Measurements from ENCODE around the gene FERMT1. TPM values are rescaled to one million over a fixed set of nuclear protein-coding genes. Genes with fewer than 3 reads are reported as not detected.

The FERMT1 gene
- total RNA-seq, 1 donor from 2014 or later: 0.23 TPM

DNA sequence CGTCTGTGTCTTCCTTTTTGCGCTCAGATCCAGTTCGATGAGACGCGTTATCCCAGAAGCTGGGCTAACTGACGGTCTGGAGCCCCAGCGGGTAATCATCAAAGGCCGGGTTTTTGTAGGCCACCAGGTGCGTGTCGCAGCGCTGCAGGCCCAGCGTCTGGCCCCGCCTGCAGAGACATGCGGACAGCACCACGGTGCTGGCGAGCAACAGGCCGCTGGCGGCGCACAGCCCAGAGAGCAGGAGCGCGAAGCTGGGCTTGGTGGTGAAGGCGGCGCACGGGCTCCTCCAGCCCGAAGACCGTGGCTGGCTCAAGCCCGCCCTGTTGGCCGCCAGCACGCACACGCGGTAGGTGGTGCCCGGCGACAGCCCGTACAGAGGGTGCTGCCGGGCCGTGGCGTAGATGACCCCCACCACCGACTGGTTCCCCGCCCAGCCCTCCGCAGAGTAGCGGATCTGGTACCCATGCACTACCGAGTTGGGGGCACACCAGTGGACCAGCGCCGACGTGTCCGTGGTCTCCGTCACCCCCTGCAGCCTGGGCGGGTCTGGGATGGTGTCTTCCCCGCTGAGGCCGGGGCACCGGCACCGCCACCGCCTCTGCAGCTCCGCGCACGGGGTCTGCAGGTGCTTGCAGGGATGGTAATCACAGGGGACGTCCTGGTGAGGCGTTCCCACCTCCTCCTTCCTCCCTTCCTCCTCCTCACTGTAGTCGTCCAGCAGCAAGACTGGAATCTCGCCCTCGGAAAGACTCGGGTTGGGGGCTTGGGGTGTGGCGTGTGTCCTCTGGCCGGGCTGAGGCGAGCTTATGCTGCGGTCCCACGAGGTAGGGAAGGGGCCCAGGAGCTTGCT is 81.6 kb downstream of the FERMT1 start:
- H3K4me3 Mint-ChIP-seq: no peak overlapping the region
- TF ChIP-seq, protein P1, sequence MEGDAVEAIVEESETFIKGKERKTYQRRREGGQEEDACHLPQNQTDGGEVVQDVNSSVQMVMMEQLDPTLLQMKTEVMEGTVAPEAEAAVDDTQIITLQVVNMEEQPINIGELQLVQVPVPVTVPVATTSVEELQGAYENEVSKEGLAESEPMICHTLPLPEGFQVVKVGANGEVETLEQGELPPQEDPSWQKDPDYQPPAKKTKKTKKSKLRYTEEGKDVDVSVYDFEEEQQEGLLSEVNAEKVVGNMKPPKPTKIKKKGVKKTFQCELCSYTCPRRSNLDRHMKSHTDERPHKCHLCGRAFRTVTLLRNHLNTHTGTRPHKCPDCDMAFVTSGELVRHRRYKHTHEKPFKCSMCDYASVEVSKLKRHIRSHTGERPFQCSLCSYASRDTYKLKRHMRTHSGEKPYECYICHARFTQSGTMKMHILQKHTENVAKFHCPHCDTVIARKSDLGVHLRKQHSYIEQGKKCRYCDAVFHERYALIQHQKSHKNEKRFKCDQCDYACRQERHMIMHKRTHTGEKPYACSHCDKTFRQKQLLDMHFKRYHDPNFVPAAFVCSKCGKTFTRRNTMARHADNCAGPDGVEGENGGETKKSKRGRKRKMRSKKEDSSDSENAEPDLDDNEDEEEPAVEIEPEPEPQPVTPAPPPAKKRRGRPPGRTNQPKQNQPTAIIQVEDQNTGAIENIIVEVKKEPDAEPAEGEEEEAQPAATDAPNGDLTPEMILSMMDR (conservative IDR thresholded peaks at IDR 0.05): no peak
- peaks cover 11% of the 10 kb centered on the region for H3K36me3 Mint-ChIP-seq (ENCODE audit: low read depth)
- no peaks in the 10 kb centered on the region for H3K9me3 Mint-ChIP-seq
- H3K4me1 Mint-ChIP-seq: no peaks in the 10 kb centered on the region
- no peak overlapping the region for H3K27ac Mint-ChIP-seq (ENCODE audit: unreplicated experiment)
- H3K27me3 Mint-ChIP-seq (ENCODE audit: low read depth): no peaks in the 10 kb centered on the region
- no peak for DNase-seq (ENCODE audit: low read depth, low spot score)

DNA sequence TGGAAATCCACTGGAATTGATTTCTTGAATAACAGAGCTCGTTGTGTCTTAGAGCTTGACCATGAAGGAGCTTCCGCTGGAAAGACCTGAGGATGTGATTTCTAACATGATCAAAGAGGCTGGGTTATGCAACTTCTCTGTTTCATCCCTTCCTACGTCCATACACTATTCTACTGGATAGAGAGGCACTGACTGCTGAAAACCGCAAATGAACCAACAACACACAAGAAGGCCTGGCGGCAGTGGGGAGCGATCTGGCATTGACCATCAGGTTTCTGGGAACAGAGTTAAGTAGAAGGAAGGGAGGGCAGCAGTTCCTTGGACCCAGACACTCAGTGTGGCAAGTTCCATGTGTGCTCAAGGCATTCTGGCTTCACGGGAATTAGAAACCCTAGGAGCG is 82.3 kb downstream of the FERMT1 start:
- Mint-ChIP-seq H3K36me3 (ENCODE audit: low read depth) (peaks cover 11% of the 10 kb centered on the region), H3K9me3 (no peaks in the 10 kb centered on the region), H3K4me3 (peak overlapping the region; percentile 18), H3K27me3 (ENCODE audit: low read depth) (no peaks in the 10 kb centered on the region), H3K27ac (ENCODE audit: unreplicated experiment) (no peak overlapping the region), H3K4me1 (no peaks in the 10 kb centered on the region)
- no peak for DNase-seq (ENCODE audit: low read depth, low spot score)
- TF ChIP-seq, protein P1 (conservative IDR thresholded peaks at IDR 0.05): no peak

DNA sequence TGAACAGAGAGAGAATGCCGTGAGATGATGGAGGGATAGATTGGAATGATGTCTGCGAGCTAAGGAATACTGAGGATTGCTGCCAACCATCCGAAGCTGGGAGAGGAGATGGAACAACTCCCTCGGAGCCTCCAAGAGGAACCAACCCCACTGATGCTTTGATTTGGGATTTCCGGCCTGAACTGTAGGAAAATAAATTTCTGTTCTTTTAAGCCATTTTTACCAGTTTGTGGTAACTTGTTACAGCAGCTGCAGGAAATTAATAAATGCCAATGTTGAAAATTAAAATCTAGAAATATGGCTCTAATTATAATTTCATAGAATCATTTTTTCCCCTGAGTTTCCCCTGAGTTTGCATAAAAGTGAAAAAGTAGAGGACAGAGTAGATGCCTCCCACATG is 83.1 kb downstream of the FERMT1 start:
- Mint-ChIP-seq H3K36me3 (ENCODE audit: low read depth) (peaks cover 11% of the 10 kb centered on the region), H3K4me3 (no peak overlapping the region), H3K4me1 (no peaks in the 10 kb centered on the region), H3K27me3 (ENCODE audit: low read depth) (no peaks in the 10 kb centered on the region), H3K27ac (ENCODE audit: unreplicated experiment) (peak overlapping the region; percentile 62), H3K9me3 (no peaks in the 10 kb centered on the region)
- DNase-seq (ENCODE audit: low read depth, low spot score): no peak
- TF ChIP-seq, protein P1 (conservative IDR thresholded peaks at IDR 0.05): no peak

DNA sequence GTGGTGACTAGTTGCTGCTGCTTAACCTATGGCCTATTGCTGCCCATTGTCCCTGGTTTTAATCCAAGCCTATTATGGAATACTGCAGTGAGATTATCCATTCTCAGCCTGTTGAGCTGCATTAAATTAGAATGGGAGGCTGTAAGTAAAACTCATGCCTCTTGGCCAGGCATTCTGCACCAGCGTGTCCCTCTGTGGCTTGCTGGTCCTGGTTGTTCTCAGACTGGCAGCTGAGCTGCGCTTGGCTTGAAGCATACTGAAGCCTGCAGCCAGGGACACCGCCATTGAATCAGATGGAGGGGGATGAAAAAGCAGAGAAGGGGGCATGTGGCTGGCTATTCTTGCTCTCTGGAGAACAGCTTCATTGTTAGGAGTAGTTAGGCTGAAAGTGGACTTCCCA is 84.6 kb downstream of the FERMT1 start:
- peaks cover 17% of the 10 kb centered on the region for H3K36me3 Mint-ChIP-seq (ENCODE audit: low read depth)
- H3K4me1 Mint-ChIP-seq: no peaks in the 10 kb centered on the region
- H3K27ac Mint-ChIP-seq (ENCODE audit: unreplicated experiment): peak overlapping the region; percentile 69
- no peak overlapping the region for H3K4me3 Mint-ChIP-seq
- H3K27me3 Mint-ChIP-seq (ENCODE audit: low read depth): no peaks in the 10 kb centered on the region
- H3K9me3 Mint-ChIP-seq: no peaks in the 10 kb centered on the region
- TF ChIP-seq, protein P1 (conservative IDR thresholded peaks at IDR 0.05): no peak
- no peak for DNase-seq (ENCODE audit: low read depth, low spot score)

DNA sequence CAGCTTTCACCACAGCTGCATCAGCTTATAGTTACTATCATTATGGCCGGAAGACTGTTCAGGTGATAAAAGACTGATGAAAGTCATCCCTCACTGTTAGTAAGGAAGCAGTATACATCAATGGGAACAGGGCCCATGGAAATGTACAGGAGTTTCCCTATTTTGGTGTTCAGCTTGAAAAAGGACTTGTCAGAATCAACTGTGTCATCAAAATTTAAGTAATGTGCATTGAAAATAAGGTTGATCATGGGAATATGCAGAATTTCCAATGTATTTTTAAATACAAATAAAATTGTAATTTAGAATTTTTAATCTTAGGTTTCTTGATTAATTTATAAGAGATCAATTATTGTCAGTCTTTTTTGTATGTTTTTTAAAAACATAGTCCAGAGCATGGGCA is 85.7 kb downstream of the FERMT1 start:
- Mint-ChIP-seq H3K4me1 (no peaks in the 10 kb centered on the region), H3K4me3 (no peak overlapping the region), H3K27ac (ENCODE audit: unreplicated experiment) (no peak overlapping the region), H3K9me3 (no peaks in the 10 kb centered on the region), H3K36me3 (ENCODE audit: low read depth) (peaks cover 14% of the 10 kb centered on the region), H3K27me3 (ENCODE audit: low read depth) (no peaks in the 10 kb centered on the region)
- TF ChIP-seq, protein P1 (conservative IDR thresholded peaks at IDR 0.05): no peak
- no peak for DNase-seq (ENCODE audit: low read depth, low spot score)
